HG02678 (cell line): ENCODE measurements around the gene MINDY3.

Experiments used
- ATAC-seq: cut with Tn5 transposase; IDR thresholded peaks from one replicate; pipeline ENCODE4 v1.9.1; 2021; ENCODE audit warnings: mild to moderate bottlenecking, moderate library complexity; ENCODE audit not compliant: unreplicated experiment

MINDY3 gene

DNA sequence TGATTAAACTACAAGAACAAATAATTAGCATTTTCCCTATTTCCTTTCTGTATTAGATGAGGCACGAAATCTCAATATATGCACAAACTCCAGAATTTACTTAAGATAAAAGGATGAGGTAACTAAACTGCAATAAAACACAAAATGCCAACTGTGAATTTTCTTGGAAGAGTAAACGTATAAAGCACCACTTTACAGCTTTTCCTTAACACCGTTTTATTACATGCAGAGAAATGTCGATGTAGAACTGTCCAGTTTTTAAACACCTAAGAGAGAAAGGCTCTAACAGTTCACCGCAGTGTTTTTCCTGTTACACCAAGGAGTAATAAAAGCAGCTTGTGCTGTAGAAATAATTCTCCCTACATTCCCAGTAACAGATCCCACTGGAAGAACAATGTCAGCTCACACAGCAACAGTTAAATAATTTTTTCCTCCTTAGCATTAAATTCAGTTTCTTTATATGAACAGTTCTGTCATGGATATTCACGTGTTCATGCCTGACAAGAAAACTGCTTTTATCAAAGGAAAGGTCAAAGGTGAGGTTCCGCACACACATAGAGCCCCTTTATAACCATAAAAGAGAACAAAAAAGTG lies 52.0 kb downstream of the MINDY3 start:
- no peak for ATAC-seq

DNA sequence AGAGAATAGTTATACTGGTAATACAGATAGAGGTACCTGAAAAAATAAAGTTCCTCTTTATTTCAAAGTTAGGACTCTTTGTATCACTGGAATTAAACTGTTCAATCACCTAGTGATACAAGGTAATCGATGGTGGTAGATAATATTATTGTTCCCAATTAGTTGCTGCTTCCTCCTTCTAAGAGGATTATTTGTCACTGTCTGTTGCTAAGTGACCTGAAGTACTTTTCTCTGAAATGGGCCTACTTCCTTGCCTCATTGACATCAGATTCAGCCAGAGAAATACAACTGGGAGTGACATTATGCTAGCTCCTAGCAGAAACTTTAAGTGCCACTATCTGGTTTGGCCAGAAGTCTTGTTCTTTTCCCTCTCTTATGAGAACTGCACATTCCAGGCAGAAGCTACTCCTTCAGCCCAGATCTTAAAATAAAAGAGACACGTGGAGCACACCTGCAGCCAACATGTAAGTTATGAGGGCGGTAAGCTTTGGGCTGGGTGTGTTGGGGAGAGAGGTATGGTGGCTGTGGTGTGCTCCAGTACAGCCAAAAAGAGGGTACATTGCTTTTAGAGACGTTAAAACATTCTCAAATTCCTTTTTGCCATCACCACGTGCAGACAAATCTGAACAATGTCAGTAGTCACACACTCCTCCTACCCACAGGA lies 54.8 kb downstream of the MINDY3 start:
- ATAC-seq: no peak

DNA sequence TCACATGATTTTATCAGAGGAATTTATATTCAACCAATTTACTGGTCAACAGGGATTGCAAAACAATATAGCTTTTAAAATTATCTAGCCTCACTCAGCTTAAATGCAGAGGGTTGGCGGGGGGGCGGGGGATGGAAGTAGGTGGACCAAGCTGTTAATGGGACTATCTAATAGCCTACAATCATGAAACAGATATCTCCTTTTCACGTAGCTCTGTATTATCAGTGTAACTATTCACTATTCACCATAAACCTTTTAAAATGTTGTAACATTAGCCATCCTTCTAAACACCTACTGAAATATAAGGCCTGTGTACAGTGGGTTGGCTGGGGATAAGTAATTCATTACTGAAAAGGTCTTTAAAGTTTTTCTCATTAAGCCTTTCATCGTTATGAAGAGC lies 56.2 kb downstream of the MINDY3 start:
- no peak for ATAC-seq

DNA sequence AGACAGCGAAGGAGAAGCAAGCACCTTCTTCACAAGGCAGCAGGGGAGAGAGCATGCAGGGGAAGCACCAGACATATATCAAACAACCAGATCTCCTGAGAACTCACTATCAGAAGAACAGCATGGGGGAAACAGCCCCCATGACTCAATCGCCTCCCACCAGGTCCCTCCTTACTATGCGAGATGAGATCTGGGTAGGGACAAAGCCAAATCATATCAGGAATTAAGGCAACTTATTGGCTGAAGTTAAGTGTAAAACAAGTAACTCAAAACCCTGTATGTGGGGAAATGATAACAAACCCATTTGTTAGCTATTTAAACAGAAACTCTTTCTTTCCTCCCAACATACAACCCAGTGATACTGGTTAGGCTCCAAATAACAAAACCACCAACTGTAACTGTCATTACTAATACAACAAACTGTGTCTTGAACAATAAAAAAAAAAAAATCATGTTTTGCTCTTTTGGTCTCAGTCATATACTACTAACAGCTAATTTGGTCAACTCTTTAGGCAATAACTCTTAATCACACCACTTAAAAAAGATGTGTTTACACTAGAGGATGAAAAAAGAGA lies 57.8 kb downstream of the MINDY3 start:
- no peak for ATAC-seq

DNA sequence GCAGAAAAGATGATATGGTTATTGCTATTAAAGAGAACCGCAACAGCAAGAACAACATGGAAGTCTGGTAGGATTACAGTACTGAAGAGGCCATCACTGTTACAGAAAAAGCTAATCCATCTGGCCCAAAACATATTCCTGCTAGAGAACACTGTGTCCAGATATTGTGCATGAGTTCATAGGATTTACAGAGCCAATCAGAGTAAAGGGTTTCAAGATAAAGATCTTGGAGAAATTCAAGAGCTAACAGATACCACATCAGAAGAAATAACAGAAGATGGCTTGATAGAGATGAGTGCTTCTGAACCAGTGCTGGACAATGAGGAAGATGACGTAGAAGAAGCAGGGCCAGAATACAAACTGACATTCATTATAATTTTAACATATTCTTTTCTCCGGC lies 58.7 kb downstream of the MINDY3 start:
- ATAC-seq: no peak

DNA sequence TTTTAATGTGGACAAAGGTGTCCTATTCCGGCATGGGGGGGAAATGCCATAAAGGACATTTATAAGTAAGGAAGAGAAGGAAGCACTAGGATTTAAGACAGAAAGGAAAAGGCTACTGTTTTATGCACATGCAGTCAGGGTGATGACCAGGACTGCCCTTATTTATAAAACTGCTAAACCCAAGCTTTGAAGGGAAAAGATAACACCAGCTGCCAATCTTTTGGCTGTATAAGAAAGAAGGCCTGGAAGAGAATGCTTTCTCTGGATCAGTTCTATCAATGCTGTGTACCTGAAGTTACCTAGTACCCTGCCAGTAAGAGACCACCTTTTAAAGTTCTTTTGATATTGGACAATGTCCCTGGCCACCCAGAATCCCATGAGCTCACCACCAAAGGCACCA lies 59.2 kb downstream of the MINDY3 start:
- ATAC-seq: no peak

DNA sequence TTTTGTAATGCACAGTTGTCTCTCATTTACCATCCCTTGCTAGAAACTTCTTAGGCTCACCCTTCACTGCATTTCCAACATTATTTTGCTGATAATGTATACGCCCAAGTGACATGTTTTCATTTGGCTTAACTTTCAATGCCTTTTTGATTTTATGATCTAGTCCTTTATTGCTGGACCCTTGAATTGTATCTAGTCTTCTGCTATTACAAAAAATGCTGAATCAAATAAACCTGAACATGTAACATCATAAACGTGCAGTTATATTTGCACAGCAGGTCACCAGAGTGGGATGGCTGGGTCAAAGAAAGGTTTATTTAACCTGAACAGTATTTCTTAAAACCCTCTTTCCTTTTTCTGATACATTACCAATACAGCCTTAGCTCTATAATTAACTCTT lies 63.0 kb downstream of the MINDY3 start:
- ATAC-seq: no peak

DNA sequence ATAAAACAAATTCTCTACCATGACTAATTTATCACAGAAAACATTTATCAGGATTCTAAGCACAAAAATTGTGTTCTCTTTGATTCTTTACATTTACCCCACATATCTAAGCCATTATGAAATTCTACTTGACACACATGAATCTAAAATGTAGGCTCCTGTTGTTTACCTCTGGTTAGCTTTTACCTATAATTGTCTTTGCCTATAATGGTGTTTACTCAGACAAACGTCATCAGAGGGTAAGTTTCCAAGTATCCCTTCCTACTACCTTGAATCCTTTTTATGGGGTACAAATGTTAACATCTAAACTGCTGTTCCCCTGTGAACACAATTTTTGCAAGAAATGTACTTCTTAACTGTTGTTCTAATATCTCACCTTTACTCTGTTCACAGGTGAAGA lies 63.5 kb downstream of the MINDY3 start:
- ATAC-seq: no peak

DNA sequence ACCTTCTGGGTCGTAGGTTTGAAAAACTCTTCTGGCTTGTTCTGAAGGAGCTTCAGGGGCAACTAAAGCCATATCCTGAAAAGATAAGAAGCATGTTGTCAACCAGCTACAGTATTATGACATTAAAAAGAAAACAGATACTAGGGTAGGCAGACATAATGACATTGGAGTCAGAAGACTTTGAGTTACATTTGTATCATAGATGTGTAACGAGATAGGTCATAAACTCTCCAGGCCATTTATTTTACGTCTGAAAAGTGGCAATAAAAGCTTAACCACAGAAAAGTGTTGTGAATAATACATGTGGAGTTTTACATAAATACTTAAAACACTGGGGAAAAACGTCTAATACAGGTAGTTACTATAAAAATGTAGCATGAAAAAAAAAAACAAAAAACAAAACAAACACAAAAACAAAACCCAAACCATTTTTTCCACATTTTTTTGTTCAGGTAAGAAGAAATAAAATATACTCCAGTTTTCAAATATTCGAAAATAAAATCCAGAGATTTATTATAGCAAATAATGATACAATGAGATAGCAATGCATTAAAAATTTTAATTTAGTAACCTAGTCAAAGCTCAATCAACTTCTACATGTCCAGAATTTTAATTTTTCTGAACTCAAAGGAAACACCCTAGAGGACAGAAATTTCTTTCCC lies 64.1 kb downstream of the MINDY3 start:
- ATAC-seq: no peak

DNA sequence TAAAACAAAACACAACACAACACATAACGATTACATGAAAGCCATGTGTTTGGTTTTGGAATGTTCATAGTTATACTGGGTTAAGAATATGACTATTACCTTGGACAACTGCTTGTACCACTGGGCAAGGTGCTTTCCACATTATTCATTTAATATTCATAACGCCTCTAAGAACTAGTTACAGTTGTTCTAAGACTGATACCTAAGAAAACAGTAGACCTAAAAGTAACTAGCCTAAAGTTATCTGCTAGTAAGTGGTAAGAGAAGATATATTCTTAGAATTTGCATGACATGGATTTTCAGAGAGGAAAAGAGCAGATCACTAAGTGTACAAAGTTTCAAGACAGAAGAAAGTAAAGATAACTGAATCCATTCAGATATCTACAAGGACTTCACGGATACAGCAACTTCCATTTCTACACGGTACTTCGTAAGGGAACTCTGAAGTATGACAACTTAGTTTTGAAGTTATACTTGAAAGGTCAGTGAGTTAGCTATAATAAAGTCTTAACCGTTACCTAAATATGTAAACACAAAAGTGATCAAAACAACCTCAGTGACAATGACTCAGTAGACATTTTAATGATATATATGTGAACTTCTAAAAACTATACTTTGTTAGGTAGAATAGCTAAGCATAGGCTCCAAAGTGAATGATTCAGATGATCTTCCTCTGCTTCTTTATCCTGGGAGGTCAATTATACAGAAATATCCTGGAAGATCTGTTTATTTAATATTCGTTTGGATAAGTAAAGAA lies 65.1 kb downstream of the MINDY3 start:
- ATAC-seq: no peak

DNA sequence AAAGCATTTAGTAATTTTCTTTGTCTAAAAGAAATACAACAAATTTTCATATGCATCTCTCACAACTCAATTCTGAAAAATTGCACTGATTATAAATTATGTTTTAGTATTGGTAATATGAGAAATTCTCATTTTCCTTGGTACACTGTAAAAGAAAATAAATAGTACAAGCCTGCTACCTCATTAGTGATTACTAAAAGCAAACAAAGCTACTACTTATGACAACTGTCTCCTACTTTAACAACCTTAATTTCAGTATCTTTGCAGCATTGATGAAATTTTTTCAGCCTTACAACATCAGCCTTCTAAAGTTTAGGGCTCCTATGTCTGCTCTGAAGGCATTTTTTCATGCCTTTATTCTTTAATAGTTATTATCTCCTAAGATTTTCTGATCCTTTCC lies 65.7 kb downstream of the MINDY3 start:
- ATAC-seq: no peak

DNA sequence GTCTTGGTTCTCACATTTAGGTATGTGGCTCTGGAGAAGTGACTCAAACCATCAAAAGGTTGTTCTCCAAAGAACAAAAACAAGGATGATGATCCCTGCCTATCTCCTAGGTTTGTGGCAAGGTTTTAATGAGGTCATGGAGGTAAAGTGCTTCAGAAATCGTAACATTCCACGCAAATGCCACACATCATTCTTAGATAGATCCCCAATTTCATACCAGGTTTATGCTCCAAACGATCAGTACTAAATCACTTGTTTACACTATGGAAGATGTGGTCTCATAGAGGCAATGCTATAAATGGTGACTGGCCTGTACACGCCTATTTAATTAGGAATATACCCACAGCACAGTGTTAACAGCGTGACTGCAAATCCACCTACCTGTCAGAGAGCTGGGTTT lies 66.6 kb downstream of the MINDY3 start:
- ATAC-seq: no peak

DNA sequence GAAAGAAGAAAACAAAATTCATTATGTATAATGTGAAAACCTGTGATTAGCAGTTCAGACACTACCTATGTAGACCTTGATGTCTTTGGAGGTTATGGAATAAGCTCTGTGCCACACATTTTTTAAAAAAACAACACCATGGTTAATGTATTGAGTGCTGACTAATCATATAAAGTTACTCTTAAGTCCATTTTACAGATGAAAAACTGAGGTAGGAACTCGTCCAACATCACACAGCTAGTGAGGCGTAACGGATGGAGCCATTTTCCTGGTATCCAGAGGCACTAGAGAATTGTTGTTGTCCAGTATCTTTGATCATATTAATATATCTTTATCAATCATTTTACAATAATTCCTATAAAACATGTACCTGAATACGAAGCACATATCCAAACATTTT lies 67.5 kb downstream of the MINDY3 start:
- no peak for ATAC-seq

DNA sequence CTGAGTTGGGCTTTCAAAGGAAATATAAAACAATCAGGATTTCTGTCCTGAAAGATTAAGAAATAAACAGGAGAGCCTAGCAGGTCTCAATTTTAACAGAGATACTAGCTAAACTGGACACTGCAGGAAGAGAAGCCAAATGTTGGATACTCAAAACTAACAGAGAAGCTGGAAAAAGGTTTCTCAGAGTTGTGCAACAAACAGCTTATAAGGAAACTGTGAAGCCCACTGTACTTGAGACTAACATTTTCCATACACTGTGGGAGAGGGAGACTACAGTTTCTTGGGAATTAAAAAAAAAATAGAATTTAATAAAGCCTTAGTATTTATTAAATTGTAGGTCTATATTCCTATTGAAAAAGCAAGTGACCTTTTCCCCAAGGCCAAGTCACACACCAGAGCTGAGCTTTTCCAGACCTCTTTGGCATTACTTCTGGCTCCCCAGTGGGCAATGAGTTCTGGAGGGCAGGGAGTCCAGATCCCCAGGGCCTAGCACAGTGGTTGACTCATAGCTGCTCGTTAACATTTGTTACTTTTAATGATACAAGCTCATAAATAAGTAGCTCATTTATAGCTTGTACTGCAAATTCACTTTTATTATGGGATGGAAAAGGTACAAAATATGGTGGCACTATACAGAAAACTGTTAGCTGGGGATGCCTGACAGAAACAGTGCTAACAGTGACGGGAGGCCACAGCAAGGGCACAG lies 68.3 kb downstream of the MINDY3 start:
- ATAC-seq: no peak

DNA sequence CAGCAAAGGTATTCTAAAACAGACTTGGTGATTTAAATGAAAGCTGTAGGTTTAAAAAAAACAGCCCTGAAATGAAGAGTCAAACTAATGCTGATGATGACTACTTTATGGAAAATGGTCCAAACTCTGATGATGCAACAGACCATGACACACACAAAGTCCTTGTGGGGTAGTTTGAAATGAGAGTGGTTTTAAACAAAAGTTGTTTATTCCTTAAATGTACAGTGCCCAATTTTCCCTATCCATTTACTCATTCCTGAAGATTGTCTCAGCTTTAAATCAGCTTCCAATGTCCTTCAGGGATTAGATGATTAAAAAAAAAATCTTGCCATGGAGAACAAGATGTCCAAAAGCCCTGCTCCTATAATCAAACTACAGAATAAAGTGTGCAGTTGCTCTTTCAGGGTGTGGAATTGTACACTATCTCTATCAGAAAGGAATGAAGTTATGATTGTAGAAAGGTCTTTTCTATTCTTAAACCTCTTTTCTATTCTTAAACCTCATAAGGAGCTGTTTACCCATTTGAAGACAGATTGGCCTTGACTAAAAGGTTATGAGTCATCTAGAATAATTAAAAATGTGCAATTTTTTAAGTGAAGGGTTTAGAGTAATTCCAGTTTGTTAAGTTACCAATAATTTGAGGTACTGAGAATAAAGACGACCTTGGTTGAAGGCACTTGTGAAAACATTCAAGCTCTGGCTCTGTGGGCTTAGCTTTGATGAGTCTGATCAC lies 70.3 kb downstream of the MINDY3 start:
- ATAC-seq: no peak

DNA sequence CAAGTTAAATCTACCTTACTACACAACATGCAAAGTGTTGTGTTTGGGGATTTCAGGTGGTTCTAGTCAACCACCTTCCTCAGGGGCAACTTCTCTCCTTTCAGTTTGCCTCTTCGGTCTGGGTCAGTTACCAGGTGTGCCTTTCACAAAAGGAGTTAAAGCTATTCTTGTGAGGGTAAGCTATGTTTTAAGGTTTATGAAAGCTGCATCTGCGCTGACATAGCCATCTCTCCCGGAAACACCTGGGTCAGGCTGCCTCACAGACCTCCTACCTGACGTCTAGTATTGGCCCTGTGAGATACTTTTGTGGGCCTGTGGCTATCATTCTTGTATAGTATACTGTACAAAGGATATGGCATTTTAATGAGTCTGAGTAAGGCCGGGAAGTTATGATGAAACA lies 72.9 kb downstream of the MINDY3 start:
- ATAC-seq: no peak

DNA sequence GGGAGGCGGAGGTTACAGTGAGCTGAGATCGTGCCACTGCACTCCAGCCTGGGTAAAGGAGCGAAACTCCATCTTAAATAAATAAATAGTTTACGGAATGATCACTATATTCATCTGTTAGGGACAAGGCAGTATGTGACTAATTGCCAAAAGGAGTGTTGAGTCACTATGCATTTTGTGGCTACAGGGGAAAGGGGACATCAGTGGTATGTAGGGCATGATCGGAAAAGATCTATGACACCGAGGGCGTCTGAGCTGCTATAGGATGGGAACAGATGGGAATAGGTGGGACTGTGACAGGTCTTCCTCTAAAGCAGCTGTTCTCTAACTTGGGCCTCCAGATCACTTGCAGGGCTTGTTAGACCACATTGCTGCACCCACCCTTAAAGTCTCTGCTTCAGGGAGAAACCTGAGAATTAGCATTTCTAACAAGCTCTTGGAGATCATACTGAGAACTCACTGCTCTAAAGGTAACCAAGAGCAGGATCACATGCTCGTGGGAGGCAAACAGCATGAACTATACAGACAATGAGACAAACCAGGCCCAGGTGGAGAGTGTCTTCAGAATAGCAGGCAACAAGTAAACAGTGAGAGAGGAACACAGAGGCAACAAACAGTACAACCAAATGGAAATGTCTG lies 75.5 kb downstream of the MINDY3 start:
- no peak for ATAC-seq

DNA sequence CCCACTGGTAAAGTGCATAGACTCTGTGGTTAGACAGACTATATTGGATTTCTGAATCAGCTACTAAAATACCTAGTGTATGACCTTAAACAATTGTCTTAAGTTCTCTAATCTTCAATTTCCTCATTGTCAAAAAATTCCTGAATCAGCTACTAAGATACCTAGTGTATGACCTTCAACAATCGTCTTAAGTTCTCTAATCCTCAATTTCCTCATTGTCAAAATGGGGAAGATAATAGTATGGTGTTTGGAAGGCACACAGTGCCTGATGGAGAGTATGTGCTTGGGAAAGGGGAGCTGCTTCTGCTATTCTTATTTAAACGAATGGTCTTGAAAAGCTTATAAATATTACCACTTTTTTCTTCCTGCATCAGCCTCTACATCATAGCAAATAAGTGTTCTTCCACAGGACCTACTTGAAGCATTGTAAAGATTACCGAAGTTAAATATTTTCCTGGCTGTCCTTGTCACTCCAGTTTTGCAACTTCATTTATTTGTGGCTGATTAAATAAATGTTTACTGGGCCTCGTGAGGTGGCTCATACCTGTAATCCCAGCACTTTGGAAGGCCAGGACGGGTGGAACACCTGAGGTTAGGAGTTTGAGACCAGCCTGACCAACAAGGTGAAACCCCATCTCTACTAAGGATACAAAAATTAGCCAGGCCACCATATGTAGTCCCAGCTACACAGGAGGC lies 76.2 kb downstream of the MINDY3 start:
- ATAC-seq: no peak

DNA sequence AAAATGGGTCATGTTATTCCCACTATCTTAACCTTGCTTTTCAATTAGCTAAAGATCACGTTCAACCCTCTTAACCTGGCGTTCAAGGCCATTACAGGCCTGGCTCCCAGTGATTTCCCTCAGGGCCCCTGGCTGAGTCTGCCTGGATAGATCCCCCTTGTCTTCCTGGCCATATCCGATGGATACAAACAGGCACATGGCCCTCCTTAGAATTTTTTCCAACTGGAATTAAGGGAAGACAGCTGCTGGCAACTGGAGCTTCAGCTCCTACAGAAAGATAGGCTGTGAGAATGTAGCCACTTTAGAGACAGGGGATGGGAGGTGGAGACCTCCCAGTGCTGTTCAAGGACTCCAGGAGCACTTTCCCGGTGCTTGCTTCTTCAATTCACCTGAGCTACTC lies 77.5 kb downstream of the MINDY3 start:
- ATAC-seq: no peak
